Inferior parietal cortex (tissue), 1 donor: ENCODE data around the gene BCL2L2.

ENCODE experiments used
- DNase-seq: peaks from one replicate; pipeline ENCODE4 v3.0.0-alpha.2; 2016; ENCODE audit errors: extremely low spot score

BCL2L2 gene

GRCh38 chr14:23299986-23300686 is 6.5 kb upstream of the BCL2L2 start:
- DNase-seq, result peak; percentile 29

- DNase-seq, result peak; percentile 48
Observed at GRCh38 chr14:23300687-23301223, 5.9 kb upstream of the BCL2L2 start.

- peak; percentile 96 for DNase-seq
Observed at GRCh38 chr14:23301288-23301968, 5.2 kb upstream of the BCL2L2 start.

- DNase-seq, result no peak
Observed at GRCh38 chr14:23301969-23302289, 4.7 kb upstream of the BCL2L2 start.

- peak; percentile 54 for DNase-seq
Observed at GRCh38 chr14:23302290-23303225, 4.1 kb upstream of the BCL2L2 start, which contains the start of gene PPP1R3E. TSS of gene PPP1R3E (minus strand) at chr14:23302859. CDS start at chr14:23302576, 283 bp downstream.

- no peak for DNase-seq
Observed at GRCh38 chr14:23307146-23307530, 505 bp downstream of the BCL2L2 start.

GRCh38 chr14:23307687-23308644 is 1.3 kb downstream of the BCL2L2 start:
- no peak for DNase-seq

- no peak for DNase-seq
Observed at GRCh38 chr14:23308721-23309445, 2.2 kb downstream of the BCL2L2 start.

- no peak for DNase-seq
Observed at GRCh38 chr14:23310546-23310945, 3.9 kb downstream of the BCL2L2 start.

GRCh38 chr14:23316300-23316699 is 9.7 kb downstream of the BCL2L2 start:
- no peak for DNase-seq

GRCh38 chr14:23319746-23320583 is 13.3 kb downstream of the BCL2L2 start:
- DNase-seq, result no peak

GRCh38 chr14:23320584-23321571 is 14.2 kb downstream of the BCL2L2 start, which contains the start of gene PABPN1:
TSS of gene PABPN1 (plus strand) at chr14:23321457. CDS start at chr14:23321470, 13 bp downstream.
- peak; percentile 100 for DNase-seq

GRCh38 chr14:23321572-23322547 is 15.2 kb downstream of the BCL2L2 start:
- DNase-seq, result no peak

GRCh38 chr14:23322568-23323517 is 16.2 kb downstream of the BCL2L2 start:
- DNase-seq, result no peak

- no peak for DNase-seq
Observed at GRCh38 chr14:23323838-23324454, 17.3 kb downstream of the BCL2L2 start.
